ENCODE measurements around the gene SEMA3A.

The SEMA3A gene

GRCh38 chr7:84047085-84047484, 147.5 kb downstream of the SEMA3A start:
- peaks cover 0 to 4% of the 10 kb centered on the region in 2 donors for H3K36me3 ChIP-seq (ENCODE audit: control insufficient read depth in 2 of 2, insufficient read depth in 2 of 2, low read length in 2 of 2)
- H3K27me3 ChIP-seq (ENCODE audit: control insufficient read depth in 1 of 2, insufficient read depth in 2 of 2, low read length in 2 of 2): no peaks in the 10 kb centered on the region
- no peaks in the 10 kb centered on the region for H3K4me1 ChIP-seq (ENCODE audit: control insufficient read depth, insufficient read depth, low read length)
- no peak overlapping the region for H3K27ac ChIP-seq (ENCODE audit: low read length)
- no peak overlapping the region for H3K4me3 ChIP-seq (ENCODE audit: low read length in 2 of 2)
- H3K9me3 ChIP-seq (ENCODE audit: control insufficient read depth in 2 of 2, low read length in 2 of 2): no peaks in the 10 kb centered on the region
- H3K9ac ChIP-seq (ENCODE audit: low read length in 2 of 2): no peak overlapping the region

DNA sequence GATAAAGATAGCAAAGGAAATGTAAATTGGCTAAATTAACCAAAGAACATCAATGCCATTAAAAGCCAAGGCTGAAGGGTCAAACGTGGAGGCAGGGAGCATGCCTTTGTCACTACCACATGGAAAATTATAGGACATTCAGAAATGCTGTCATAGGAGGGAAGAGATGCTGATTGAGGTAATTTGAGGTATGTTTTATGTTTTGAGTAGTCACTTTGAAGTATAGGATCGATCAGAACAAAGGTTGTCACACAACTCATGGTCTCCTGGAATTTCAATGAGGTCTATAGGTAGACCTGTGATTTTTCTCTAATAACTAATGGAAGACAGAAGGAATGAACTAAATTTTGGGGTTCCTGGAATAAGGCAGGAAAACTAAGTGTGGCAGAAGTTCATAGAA, 149.8 kb downstream of the SEMA3A start:
- H3K27me3 ChIP-seq (ENCODE audit: control insufficient read depth in 1 of 2, insufficient read depth in 2 of 2, low read length in 2 of 2): no peaks in the 10 kb centered on the region
- no peaks in the 10 kb centered on the region for H3K4me1 ChIP-seq (ENCODE audit: control insufficient read depth, insufficient read depth, low read length)
- no peak overlapping the region for H3K9ac ChIP-seq (ENCODE audit: low read length in 2 of 2)
- no peak overlapping the region for H3K27ac ChIP-seq (ENCODE audit: low read length)
- H3K36me3 ChIP-seq (ENCODE audit: control insufficient read depth in 2 of 2, insufficient read depth in 2 of 2, low read length in 2 of 2): peaks cover 0 to 4% of the 10 kb centered on the region in 2 donors
- H3K9me3 ChIP-seq (ENCODE audit: control insufficient read depth in 2 of 2, low read length in 2 of 2): no peaks in the 10 kb centered on the region
- no peak overlapping the region for H3K4me3 ChIP-seq (ENCODE audit: low read length in 2 of 2)

GRCh38 chr7:84043661-84044191, 150.9 kb downstream of the SEMA3A start:
- Histone ChIP-seq H3K27me3 (ENCODE audit: control insufficient read depth in 1 of 2, insufficient read depth in 2 of 2, low read length in 2 of 2) (no peaks in the 10 kb centered on the region), H3K4me1 (ENCODE audit: control insufficient read depth, insufficient read depth, low read length) (no peaks in the 10 kb centered on the region), H3K27ac (ENCODE audit: low read length) (no peak overlapping the region), H3K9ac (ENCODE audit: low read length in 2 of 2) (no peak overlapping the region), H3K4me3 (ENCODE audit: low read length in 2 of 2) (no peak overlapping the region), H3K36me3 (ENCODE audit: control insufficient read depth in 2 of 2, insufficient read depth in 2 of 2, low read length in 2 of 2) (peaks cover 0 to 4% of the 10 kb centered on the region in 2 donors), H3K9me3 (ENCODE audit: control insufficient read depth in 2 of 2, low read length in 2 of 2) (no peaks in the 10 kb centered on the region)

DNA sequence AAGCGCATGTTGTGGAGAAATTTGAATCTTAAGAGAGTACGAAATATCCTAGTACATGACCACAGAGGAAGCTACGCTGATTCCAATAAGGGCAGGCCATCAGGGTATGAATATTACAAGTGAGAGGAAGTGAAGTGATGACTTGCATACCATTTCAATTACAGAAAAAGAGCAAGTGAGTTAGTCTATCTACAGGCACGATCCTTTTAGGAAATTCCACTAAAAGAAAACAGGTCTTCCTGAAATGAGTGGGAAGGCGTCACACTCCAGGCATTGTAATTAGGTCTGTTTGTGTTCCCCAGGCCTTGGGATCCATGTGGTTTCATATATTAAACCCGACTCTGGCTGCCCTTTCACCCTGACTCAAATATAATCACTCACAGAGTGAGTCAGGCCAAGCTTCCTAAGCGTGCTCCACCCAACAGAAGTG, 152.5 kb downstream of the SEMA3A start:
- Histone ChIP-seq H3K27ac (ENCODE audit: low read length) (no peak overlapping the region), H3K9me3 (ENCODE audit: control insufficient read depth in 2 of 2, low read length in 2 of 2) (no peaks in the 10 kb centered on the region), H3K4me3 (ENCODE audit: low read length in 2 of 2) (no peak overlapping the region), H3K36me3 (ENCODE audit: control insufficient read depth in 2 of 2, insufficient read depth in 2 of 2, low read length in 2 of 2) (peaks cover 0 to 4% of the 10 kb centered on the region in 2 donors), H3K9ac (ENCODE audit: low read length in 2 of 2) (no peak overlapping the region), H3K4me1 (ENCODE audit: control insufficient read depth, insufficient read depth, low read length) (no peaks in the 10 kb centered on the region), H3K27me3 (ENCODE audit: control insufficient read depth in 1 of 2, insufficient read depth in 2 of 2, low read length in 2 of 2) (no peaks in the 10 kb centered on the region)

- no peak overlapping the region for H3K27ac ChIP-seq (ENCODE audit: low read length)
- no peak overlapping the region for H3K9ac ChIP-seq (ENCODE audit: low read length in 2 of 2)
- H3K4me1 ChIP-seq (ENCODE audit: control insufficient read depth, insufficient read depth, low read length): no peaks in the 10 kb centered on the region
- no peak overlapping the region for H3K4me3 ChIP-seq (ENCODE audit: low read length in 2 of 2)
- H3K36me3 ChIP-seq (ENCODE audit: control insufficient read depth in 2 of 2, insufficient read depth in 2 of 2, low read length in 2 of 2): peaks cover 0 to 4% of the 10 kb centered on the region in 2 donors
- no peaks in the 10 kb centered on the region for H3K9me3 ChIP-seq (ENCODE audit: control insufficient read depth in 2 of 2, low read length in 2 of 2)
- no peaks in the 10 kb centered on the region for H3K27me3 ChIP-seq (ENCODE audit: control insufficient read depth in 1 of 2, insufficient read depth in 2 of 2, low read length in 2 of 2)
Measured at GRCh38 chr7:84041649-84042048, 152.9 kb downstream of the SEMA3A start.

- Histone ChIP-seq H3K27ac (ENCODE audit: low read length) (no peak overlapping the region), H3K9me3 (ENCODE audit: control insufficient read depth in 2 of 2, low read length in 2 of 2) (no peaks in the 10 kb centered on the region), H3K9ac (ENCODE audit: low read length in 2 of 2) (no peak overlapping the region), H3K27me3 (ENCODE audit: control insufficient read depth in 1 of 2, insufficient read depth in 2 of 2, low read length in 2 of 2) (no peaks in the 10 kb centered on the region), H3K4me1 (ENCODE audit: control insufficient read depth, insufficient read depth, low read length) (no peaks in the 10 kb centered on the region), H3K4me3 (ENCODE audit: low read length in 2 of 2) (no peak overlapping the region), H3K36me3 (ENCODE audit: control insufficient read depth in 2 of 2, insufficient read depth in 2 of 2, low read length in 2 of 2) (no peaks in the 10 kb centered on the region)
Measured at GRCh38 chr7:84040355-84040754, 154.2 kb downstream of the SEMA3A start.

- Histone ChIP-seq H3K36me3 (ENCODE audit: control insufficient read depth in 2 of 2, insufficient read depth in 2 of 2, low read length in 2 of 2) (no peaks in the 10 kb centered on the region), H3K9ac (ENCODE audit: low read length in 2 of 2) (no peak overlapping the region), H3K27ac (ENCODE audit: low read length) (no peak overlapping the region), H3K4me3 (ENCODE audit: low read length in 2 of 2) (no peak overlapping the region), H3K9me3 (ENCODE audit: control insufficient read depth in 2 of 2, low read length in 2 of 2) (no peaks in the 10 kb centered on the region), H3K27me3 (ENCODE audit: control insufficient read depth in 1 of 2, insufficient read depth in 2 of 2, low read length in 2 of 2) (no peaks in the 10 kb centered on the region), H3K4me1 (ENCODE audit: control insufficient read depth, insufficient read depth, low read length) (no peaks in the 10 kb centered on the region)
Measured at GRCh38 chr7:84039432-84039831, 155.2 kb downstream of the SEMA3A start.

- Histone ChIP-seq H3K27me3 (ENCODE audit: control insufficient read depth in 1 of 2, insufficient read depth in 2 of 2, low read length in 2 of 2) (no peaks in the 10 kb centered on the region), H3K27ac (ENCODE audit: low read length) (no peak overlapping the region), H3K4me3 (ENCODE audit: low read length in 2 of 2) (no peak overlapping the region), H3K36me3 (ENCODE audit: control insufficient read depth in 2 of 2, insufficient read depth in 2 of 2, low read length in 2 of 2) (no peaks in the 10 kb centered on the region), H3K9ac (ENCODE audit: low read length in 2 of 2) (no peak overlapping the region), H3K4me1 (ENCODE audit: control insufficient read depth, insufficient read depth, low read length) (no peaks in the 10 kb centered on the region), H3K9me3 (ENCODE audit: control insufficient read depth in 2 of 2, low read length in 2 of 2) (no peaks in the 10 kb centered on the region)
Measured at GRCh38 chr7:84027678-84028077, 166.9 kb downstream of the SEMA3A start.

DNA sequence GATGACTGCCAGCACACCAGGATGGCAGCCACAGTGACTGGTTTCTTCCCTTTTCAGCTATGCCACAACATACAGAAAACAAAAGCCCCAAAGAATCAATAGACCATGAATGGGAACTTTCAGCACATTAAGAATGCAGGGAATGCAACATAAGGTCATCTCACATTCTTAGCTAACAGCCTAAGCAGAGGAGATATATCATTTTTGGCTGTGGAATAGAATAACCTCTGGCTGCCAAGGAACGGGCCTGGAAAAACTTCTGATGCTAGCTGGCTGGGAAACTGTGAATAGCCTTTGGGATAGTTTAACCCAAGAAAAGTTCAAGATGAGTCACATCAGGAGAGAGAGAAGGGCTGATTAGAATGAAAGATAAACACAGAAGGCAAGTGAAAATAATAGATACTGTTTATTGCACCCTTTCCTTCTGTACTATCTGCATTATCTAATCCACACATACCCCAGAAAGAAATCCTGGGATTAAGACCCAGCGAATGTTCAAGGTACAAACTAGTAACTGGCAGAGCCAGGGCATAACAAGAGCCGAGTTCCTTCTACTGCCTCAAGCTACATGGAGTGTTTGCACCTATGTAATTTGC, 169.2 kb downstream of the SEMA3A start:
- Histone ChIP-seq H3K4me1 (ENCODE audit: control insufficient read depth, insufficient read depth, low read length) (no peaks in the 10 kb centered on the region), H3K9ac (ENCODE audit: low read length in 2 of 2) (no peak overlapping the region), H3K27ac (ENCODE audit: low read length) (no peak overlapping the region), H3K9me3 (ENCODE audit: control insufficient read depth in 2 of 2, low read length in 2 of 2) (no peaks in the 10 kb centered on the region), H3K36me3 (ENCODE audit: control insufficient read depth in 2 of 2, insufficient read depth in 2 of 2, low read length in 2 of 2) (no peaks in the 10 kb centered on the region), H3K4me3 (ENCODE audit: low read length in 2 of 2) (no peak overlapping the region), H3K27me3 (ENCODE audit: control insufficient read depth in 1 of 2, insufficient read depth in 2 of 2, low read length in 2 of 2) (no peaks in the 10 kb centered on the region)

GRCh38 chr7:84022684-84023308, 171.8 kb downstream of the SEMA3A start:
- H3K27me3 ChIP-seq (ENCODE audit: control insufficient read depth in 1 of 2, insufficient read depth in 2 of 2, low read length in 2 of 2): no peaks in the 10 kb centered on the region
- H3K9me3 ChIP-seq (ENCODE audit: control insufficient read depth in 2 of 2, low read length in 2 of 2): no peaks in the 10 kb centered on the region
- H3K4me3 ChIP-seq (ENCODE audit: low read length in 2 of 2): no peak overlapping the region
- no peak overlapping the region for H3K9ac ChIP-seq (ENCODE audit: low read length in 2 of 2)
- H3K4me1 ChIP-seq (ENCODE audit: control insufficient read depth, insufficient read depth, low read length): no peaks in the 10 kb centered on the region
- H3K36me3 ChIP-seq (ENCODE audit: control insufficient read depth in 2 of 2, insufficient read depth in 2 of 2, low read length in 2 of 2): no peaks in the 10 kb centered on the region
- H3K27ac ChIP-seq (ENCODE audit: low read length): no peak overlapping the region

DNA sequence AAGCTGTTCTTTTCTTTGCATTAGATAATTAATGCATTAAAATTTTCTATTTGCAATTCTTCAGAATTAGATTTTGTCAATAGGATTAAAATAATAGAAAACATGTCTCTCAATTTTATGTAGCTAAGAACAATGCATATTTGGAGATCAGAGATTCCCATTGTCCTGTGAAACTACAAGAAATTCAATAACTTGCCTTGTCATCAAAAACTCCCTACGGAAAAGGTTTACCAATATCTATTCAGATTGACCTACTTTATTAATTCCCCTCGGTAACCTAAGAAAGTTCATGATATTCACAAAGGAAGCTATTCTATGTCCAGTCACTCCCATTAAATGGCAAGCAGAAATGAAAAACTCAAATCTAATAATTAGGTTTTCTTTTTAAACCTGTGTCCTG, 172.6 kb downstream of the SEMA3A start:
- no peak overlapping the region for H3K27ac ChIP-seq (ENCODE audit: low read length)
- H3K4me1 ChIP-seq (ENCODE audit: control insufficient read depth, insufficient read depth, low read length): no peaks in the 10 kb centered on the region

More for the DNA sequence above, 172.6 kb downstream of the SEMA3A start:
- H3K9me3 ChIP-seq (ENCODE audit: control insufficient read depth in 2 of 2, low read length in 2 of 2): no peaks in the 10 kb centered on the region
- H3K4me3 ChIP-seq (ENCODE audit: low read length in 2 of 2): no peak overlapping the region
- no peak overlapping the region for H3K9ac ChIP-seq (ENCODE audit: low read length in 2 of 2)
- no peaks in the 10 kb centered on the region for H3K36me3 ChIP-seq (ENCODE audit: control insufficient read depth in 2 of 2, insufficient read depth in 2 of 2, low read length in 2 of 2)
- H3K27me3 ChIP-seq (ENCODE audit: control insufficient read depth in 1 of 2, insufficient read depth in 2 of 2, low read length in 2 of 2): no peaks in the 10 kb centered on the region

Data from stomach smooth muscle (tissue), 2 donors.